Fibroblast of pulmonary artery (primary cell): ENCODE results near the gene COG3.

Source experiments
- DNase-seq: peaks from one replicate; pipeline ENCODE4 v3.0.0-alpha.2; 2010; ENCODE audit warnings: low read depth
- H3K4me3 ChIP-seq: replicated peaks from 2 replicates; pipeline ENCODE4 v1.5.1; 2011; ENCODE audit warnings: low read depth, mild to moderate bottlenecking, control low read depth, low read length, moderate library complexity
- TF ChIP-seq, protein P1 (sequence below): IDR thresholded peaks from 2 replicates; pipeline ENCODE4 v1.5.1; 2011; ENCODE audit warnings: mild to moderate bottlenecking, control low read depth, low read length, inconsistent platforms; ENCODE audit errors: missing control alignments

Gene COG3

DNA sequence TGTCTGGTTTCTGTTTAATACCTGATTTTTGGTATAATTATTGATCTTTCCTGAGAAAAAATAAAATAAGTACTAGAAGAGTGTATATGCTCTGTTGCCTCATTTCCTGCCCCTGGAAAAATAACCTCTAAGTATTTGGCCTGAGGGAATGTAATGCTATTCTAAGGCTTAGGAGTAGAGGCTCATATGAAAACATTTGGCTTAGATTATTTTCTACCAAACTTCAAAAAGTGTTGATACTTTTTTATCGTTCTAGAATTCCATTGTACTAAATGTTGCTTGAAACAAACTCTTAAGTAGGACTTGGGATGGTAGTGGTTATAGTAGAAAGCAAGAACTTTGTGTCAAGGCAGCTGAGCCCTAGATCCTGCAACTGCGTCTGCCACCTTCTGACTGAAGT, 57.8 kb downstream of the COG3 start:
- DNase-seq = no peak
- TF ChIP-seq, protein P1, sequence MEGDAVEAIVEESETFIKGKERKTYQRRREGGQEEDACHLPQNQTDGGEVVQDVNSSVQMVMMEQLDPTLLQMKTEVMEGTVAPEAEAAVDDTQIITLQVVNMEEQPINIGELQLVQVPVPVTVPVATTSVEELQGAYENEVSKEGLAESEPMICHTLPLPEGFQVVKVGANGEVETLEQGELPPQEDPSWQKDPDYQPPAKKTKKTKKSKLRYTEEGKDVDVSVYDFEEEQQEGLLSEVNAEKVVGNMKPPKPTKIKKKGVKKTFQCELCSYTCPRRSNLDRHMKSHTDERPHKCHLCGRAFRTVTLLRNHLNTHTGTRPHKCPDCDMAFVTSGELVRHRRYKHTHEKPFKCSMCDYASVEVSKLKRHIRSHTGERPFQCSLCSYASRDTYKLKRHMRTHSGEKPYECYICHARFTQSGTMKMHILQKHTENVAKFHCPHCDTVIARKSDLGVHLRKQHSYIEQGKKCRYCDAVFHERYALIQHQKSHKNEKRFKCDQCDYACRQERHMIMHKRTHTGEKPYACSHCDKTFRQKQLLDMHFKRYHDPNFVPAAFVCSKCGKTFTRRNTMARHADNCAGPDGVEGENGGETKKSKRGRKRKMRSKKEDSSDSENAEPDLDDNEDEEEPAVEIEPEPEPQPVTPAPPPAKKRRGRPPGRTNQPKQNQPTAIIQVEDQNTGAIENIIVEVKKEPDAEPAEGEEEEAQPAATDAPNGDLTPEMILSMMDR = no peak
- no peak overlapping the region for H3K4me3 ChIP-seq

DNA sequence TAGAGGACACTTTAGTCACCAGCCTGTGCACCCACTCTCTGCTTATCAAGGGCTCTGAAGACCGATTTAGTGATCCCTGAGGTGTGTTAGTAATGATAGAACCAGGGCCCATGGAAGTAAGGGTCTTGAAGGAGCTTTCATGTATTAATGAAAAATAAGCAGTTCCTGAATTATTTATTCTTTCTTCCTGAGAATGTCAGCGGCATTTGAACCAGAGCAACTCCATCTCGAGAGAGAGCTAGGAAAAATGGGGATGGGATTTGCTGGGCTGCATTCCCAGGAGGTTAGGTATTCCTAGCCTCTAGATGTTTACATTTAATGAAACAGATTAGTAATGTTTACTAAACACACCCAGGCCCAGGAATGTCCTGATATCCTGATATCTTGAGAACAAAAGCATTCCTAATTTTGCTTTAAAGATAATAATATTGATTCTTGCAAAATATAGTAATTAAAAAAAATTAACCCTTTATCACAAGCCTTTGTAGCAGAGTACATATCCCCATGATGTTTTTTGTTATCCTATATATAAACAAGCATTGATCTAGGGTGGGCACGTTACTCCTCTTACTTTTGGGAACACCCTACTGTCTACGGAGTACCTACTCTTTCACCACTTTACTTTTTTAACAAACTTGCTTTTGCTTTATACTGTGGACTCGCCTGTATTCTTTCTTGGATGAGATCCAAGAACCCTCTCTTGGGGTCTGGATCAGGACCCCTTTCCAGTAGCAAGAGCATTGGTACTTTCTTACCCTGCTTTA, 63.1 kb downstream of the COG3 start:
- DNase-seq = no peak

GRCh38 chr13:45529758-45530157, 65.0 kb downstream of the COG3 start:
- no peak overlapping the region for H3K4me3 ChIP-seq
- no peak for DNase-seq
- TF ChIP-seq, protein P1 = no peak

More for the DNA sequence above, 63.1 kb downstream of the COG3 start:
- TF ChIP-seq, protein P1 = no peak
- no peak overlapping the region for H3K4me3 ChIP-seq

- TF ChIP-seq, protein P1 = no peak
- H3K4me3 ChIP-seq = no peak overlapping the region
- DNase-seq = no peak
These were observed 69.9 kb downstream of the COG3 start for GRCh38 chr13:45534604-45535003.

DNA sequence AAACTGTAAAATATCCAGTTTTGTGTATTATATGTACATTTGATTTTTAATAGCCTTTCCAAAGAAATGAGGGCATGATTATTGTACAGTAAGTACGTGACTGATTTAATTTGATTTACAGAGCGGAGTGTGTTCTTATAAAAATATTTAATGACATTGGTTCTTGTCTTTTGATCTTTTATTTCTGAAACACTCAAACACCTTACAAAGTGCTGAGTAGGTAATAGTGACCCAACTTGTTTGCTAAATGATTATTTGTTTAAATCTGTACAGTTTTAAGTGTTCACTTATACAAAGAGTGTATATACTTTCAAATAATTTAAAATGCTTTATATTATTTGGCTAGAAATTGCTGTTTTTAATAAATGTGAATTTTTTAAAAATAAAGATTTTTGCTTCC, 71.5 kb downstream of the COG3 start:
- no peak for DNase-seq
- H3K4me3 ChIP-seq = no peak overlapping the region
- TF ChIP-seq, protein P1 = no peak

- TF ChIP-seq, protein P1 = no peak
- no peak for DNase-seq
- H3K4me3 ChIP-seq = no peak overlapping the region
These were observed 72.8 kb downstream of the COG3 start for GRCh38 chr13:45537516-45537915.

DNA sequence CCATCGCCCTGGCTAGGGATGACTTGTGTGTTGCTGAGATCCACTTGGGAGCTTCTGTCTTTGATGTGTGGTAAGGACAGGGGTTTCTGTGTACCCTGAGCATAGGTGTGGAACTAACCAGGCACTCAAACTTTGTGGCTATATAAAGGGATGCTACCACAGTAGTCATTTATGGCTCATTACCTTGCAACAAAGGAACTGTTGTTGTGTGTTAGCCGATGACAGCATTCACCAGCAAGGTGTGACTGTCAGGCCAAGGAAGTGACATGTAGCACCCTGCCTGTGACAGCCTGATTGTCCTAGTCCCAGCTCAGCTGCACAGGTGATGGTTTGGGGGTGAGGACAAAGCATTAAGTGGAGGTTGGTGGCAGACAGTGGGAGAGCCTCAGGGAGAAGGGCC, 73.6 kb downstream of the COG3 start:
- no peak overlapping the region for H3K4me3 ChIP-seq
- DNase-seq = no peak

More for the DNA sequence above, 73.6 kb downstream of the COG3 start:
- TF ChIP-seq, protein P1 = no peak
